ENCODE data around the gene SLC38A11.
"Not testable (repeated sequence)": the region's sequence is repeated elsewhere in the genome, so short reads cannot be mapped to it uniquely, and the experiment has no call there.

- TF ChIP-seq, protein P1, sequence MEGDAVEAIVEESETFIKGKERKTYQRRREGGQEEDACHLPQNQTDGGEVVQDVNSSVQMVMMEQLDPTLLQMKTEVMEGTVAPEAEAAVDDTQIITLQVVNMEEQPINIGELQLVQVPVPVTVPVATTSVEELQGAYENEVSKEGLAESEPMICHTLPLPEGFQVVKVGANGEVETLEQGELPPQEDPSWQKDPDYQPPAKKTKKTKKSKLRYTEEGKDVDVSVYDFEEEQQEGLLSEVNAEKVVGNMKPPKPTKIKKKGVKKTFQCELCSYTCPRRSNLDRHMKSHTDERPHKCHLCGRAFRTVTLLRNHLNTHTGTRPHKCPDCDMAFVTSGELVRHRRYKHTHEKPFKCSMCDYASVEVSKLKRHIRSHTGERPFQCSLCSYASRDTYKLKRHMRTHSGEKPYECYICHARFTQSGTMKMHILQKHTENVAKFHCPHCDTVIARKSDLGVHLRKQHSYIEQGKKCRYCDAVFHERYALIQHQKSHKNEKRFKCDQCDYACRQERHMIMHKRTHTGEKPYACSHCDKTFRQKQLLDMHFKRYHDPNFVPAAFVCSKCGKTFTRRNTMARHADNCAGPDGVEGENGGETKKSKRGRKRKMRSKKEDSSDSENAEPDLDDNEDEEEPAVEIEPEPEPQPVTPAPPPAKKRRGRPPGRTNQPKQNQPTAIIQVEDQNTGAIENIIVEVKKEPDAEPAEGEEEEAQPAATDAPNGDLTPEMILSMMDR (conservative IDR thresholded peaks at IDR 0.05), result not testable (repeated sequence)
- not testable (repeated sequence) for TF ChIP-seq ZFX (IDR thresholded peaks at IDR 0.05)
Measured at GRCh38 chr2:164976875-164977470, 21.6 kb upstream of the SLC38A11 start.
